Activated CD4-positive, alpha-beta T cell treated with anti-CD3 and anti-CD28 coated beads, Interleukin-2, amount 50 U/mL, for 48 hours (primary cell): ENCODE data around the gene MCOLN2.
A peak's percentile ranks its signal among the peaks of the same experiment; 100 is the strongest.
"Not testable (repeated sequence)": the region's sequence is repeated elsewhere in the genome, so short reads cannot be mapped to it uniquely, and the experiment has no call there.

ENCODE experiments used
- DNase-seq, 2 experiments: peaks; one replicate each; pipeline ENCODE4 v3.0.0-alpha.2; 2020

Gene MCOLN2

DNA sequence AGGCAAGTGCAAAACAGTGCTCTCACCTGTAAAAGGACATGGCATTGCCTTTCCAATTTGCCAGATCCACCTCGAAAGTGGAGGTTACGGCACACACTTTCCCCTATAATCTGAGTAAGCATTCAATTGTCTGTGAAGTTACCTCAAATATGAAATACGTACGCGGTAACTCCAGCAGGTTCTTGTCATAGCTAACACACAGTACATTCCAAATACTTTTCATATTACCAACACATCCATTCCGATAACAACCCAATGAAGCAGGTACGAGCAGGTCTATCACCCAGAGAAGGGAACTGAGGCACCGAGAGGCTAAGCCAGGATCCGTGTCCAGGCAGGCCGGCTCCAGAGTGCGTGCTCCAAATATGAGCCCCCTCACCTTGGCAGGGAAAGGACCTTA lies 57.2 kb downstream of the MCOLN2 start:
- DNase-seq = no peak

DNA sequence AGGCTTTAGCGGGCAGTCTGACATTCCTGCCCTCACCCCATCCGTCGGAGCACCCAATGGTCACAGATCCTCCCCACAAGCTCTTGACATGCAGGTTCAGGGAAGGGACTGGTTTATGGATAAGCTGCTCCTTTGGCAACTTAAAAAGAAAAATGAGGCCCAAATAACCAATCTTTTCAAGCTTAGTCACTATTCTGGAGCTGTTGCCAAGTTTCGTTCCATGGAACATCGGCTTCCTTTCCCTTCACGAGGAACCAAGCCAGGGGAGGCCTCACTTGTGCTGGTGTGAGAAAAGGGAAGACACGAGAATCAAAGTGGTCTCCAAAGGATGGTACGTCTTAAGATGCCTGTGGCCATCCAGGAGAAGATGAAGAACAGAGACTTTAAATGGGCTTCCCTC lies 57.8 kb downstream of the MCOLN2 start:
- DNase-seq = no peak

DNA sequence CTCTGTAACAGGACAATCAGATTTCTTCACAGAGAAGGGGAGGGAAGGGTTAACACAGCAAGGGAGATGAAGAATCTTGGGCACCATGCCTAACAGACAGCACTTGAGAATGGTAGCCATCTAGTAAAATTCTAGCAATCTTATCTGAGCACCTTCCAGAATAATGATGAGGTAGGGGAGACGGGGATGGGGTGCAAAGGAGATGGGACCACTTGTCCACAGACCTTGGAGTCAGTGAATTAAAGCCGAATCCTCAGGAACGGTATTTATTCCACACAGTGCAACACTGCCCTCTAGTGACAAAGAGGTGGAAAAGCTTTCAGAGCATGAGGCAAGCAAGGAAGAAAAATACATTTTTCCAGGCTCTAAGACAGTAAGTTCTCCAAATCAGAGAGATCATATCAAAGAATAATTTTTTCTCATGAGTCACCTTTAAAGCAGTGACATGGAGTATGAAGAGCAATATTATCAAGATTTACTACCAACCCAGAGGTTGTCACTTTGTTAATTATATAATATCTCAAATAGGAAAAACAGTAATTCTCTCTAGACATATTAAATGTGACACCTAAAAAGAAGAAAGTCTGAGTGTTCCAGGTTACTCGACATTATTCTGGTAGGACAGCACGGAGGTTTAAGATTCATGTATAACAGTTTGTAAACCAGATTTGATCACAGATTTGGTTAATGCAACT lies 60.6 kb downstream of the MCOLN2 start:
- no peak for DNase-seq

DNA sequence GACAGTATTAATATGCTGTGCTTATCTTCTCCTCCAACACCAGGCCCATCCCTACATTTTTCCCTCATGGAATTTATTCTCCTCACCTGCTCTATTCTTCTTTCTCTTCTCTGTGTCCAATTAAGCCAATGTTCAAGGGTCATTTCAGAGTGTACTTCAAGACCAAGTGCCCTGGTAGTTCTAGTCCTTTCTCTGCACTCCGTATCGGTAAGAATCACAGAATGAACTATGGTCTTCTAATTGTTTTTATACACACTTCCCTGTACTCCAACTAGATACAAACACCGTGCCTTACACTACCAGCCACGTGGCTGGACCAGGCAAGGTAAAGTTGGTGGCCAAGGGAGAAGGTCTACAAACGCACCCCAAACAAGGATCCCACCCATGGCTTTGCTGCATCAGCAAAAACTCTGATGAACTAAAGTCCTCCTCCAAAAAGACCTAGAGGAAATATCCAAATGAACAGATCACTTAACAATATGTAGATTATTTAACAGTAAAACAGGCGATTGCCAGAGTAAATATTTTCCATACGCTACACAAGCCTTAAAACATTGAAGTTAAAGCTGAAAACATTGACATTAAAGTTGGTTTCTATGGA lies 63.8 kb downstream of the MCOLN2 start:
- no peak for DNase-seq

DNA sequence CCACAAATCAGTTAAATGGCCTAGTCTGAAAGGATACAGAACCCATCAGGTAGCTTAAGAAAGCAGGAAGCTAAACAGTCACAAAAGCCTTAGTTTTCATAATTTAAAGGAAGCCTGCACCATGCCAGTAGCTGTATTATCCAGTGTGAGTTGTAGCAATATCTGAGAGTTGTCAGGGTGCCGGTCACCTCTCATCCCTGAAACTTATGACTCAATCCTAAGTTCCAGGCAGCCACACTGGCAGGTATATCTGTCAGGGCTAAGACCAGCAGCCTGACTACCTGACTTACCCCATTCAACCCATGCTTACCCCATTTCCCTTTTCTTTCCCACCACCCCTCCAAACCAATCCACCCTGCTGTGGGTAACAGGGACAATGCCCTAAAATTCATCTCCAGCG lies 66.1 kb downstream of the MCOLN2 start:
- no peak for DNase-seq

DNA sequence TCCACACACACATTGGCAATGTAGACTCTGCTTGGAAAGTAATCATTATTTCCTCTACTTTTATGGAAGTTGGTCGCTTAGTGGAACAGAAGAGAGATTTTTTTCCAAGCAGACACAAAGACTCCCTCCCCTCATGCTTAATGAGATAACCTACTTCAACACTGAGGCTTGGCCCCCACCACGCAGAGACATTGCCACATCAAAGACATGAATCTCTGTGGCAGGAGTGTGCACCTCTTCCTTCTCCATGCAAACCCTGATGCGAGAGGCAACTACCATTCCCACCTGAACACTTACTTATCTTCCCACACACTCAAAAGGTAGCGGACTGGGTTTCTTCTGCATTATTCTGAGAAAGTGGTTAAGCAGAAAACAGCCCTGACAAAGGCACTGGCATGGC lies 66.6 kb downstream of the MCOLN2 start:
- DNase-seq = no peak

DNA sequence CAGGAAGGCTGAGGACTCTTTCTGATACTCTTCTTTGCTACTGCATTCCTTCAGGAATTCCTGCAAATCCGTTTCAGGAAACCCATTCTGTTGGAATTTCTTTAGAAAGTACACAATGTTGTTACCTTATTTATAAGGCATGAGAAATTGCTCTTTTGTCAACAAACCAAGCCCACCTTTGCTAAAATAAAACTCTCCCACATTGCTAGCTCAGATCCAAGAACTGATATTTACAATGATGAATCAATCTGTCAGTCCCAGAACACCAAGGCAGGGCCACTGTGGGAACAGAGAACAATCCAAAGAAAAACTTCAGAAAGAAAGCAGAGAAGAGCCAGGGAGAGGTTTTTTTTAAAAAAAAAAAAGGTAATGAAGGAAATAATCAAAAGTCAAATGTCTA lies 67.3 kb downstream of the MCOLN2 start:
- DNase-seq = no peak

DNA sequence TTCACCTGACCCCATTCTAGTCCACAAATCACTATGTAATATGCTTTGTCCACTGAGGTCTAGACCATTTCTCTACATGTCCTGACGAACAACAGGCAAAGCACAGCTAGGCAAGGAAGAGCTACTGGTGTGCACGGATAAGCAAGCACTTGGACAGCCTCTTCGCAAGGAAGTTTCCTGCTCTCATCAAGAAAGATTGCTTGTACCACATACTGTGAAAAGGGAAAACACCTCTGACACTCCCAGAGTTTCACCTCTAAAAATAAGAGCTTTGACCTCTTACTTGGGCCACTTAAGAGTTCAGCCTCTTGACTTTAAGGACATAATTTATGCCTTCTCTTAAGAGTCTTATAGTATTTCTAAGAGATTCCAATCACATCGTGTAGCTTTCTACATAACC lies 67.9 kb downstream of the MCOLN2 start:
- DNase-seq = no peak

DNA sequence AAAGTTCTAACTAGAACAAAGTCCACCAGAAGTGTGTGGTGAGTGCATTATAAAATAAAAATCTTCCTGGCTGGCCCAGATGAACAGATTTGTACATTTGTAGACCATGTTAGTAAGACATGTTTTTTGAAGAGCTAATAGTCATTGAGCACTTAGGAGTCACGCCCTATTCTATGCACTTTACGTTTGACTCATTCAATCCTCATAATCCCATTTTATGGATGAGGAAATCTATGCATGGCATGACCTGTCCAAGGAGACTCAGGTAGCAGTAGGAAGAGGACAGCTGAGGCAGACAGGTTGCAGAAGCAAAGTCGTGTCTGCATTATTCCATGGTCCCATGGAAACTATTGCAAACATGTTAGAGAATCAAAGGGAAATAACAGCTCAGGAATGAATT lies 73.6 kb downstream of the MCOLN2 start:
- DNase-seq = no peak

DNA sequence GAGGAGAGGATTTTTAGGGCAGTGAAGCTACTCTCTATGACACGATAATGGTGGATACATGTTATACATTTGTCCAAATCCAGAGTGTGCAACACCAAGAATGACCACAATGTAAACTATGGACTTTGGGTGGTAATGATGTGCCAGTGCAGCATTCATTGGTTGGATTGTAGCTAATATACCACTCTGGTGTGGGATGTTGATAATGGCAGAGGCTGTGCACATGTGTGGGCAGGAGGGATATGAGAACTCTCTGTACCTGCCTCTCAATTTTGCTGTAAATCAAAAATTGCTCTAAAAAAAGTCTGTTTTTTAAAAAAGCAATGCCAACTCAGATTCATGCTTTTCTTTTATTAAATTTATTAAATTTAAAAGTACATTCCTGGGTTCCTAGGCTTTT lies 76.8 kb downstream of the MCOLN2 start:
- DNase-seq = no peak

DNA sequence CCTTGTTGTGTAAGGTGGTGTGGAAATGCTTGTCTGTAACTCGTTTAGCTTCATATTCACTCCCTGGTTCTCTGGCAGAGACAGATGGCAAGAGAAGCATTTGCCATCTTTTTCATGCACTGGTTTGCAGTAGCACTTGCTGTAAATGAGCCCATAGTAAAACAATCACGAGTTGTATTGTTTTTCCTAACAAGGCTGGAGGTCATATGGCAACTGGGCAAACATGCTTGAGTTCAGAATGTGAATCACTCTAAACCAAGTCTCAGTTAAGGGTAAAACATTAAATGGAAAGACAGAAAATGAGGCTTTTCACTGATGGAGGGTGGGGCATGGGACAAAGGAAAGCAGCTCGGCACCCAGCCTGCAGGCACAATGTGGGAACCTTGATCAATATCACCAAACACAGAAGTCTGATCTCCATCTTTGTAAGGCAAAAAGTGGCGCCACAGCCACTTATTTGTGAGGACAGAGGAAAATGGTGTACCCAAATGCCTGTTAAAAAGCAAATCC lies 77.4 kb downstream of the MCOLN2 start:
- no peak for DNase-seq

DNA sequence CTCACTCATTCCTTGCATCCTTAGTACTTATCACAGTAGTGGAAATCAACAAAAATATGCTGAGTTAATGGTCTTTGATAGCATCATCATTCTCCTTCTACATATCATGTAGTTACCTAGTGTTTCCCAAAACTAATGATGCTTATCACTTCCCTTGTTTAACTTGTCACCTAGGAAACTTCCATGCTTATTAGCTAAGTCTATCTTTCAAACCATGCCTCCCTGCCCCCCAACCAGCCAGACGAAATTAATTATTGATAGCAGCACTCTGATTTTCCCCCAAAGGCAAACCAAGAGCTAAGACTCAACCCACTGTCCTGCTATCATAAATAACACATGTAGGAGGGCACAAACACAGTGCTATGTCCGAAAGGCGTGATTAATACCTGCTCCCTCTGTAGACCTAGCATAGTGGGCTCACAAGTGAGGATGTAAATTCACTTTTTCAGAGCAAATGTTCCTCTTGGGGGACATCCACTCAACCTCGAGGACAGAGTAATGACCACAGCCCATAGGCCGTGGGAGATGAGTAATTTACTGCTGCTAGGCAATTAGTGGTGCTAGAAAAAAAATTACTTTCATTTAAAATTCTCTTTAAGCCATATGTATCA lies 78.1 kb downstream of the MCOLN2 start:
- no peak for DNase-seq

DNA sequence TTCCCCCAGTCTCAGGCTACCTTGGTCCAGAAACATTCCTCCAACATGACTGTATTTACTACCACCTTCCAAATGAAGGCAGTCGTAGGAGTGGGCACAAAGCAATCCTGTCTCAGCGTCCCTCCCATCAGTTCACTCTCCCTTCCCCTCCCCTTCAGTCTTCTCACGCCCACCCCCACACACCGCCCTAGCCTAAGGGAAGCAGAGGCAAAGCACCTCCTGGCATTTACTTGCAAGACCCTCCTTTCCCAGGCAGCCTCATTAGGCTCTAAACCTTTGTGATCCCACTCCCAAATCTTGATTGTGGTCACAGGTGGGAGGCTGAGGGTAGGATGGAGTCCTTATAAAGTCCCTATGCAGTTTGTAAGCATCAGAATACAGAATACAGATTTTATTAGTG lies 80.0 kb downstream of the MCOLN2 start:
- no peak for DNase-seq

DNA sequence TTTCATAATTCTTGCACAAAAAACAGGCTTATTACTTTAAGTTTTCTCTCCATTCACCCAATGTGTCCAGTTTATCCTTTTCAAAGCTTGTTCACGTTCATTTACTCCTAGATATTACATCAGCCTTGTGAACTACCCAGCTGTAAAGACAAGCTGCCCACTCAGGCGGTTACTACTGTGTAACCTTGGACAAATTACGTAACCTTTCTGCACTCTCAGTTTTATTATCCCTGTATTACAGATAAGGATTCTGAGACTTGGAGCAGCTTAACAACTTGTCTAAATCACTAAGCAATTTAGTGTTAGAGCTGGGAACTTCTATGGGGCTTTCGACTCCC lies 83.4 kb downstream of the MCOLN2 start:
- no peak for DNase-seq

DNA sequence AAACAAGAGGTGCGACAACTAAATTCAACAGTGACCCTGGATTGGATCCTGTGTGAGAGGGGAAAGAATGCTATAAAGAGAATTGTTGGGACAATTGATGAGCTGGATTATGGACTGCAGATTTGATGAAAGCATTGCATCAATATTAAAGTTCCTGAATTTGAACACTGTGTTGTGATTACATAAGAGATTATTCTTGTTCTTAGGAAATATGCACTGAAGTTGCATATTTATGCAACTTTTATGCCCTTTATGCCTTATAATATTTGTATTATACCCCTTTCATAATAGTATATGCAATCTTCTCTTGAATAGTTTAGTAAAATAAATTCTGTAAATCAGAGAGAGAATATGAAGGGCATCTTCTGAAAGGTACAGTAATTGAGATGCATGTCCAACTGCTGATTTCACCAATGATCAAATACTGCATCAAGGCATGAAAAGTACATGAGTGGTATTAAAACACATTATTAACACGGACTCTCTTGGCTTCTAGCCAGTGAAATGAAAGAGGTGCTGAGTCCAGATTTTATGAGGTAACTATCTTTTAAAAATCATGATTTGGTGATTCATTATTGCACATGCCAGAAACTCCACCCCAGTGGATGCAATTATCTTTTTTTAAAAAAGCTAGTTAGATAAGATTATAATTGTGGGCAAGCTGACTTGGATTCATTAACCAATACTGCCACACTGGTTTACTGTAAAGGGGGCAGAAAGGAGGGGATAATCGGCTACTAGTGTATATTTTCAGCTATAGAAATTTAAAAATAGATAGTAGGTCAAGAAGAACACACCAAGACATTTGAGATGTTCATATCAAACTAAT lies 84.0 kb downstream of the MCOLN2 start:
- no peak for DNase-seq

DNA sequence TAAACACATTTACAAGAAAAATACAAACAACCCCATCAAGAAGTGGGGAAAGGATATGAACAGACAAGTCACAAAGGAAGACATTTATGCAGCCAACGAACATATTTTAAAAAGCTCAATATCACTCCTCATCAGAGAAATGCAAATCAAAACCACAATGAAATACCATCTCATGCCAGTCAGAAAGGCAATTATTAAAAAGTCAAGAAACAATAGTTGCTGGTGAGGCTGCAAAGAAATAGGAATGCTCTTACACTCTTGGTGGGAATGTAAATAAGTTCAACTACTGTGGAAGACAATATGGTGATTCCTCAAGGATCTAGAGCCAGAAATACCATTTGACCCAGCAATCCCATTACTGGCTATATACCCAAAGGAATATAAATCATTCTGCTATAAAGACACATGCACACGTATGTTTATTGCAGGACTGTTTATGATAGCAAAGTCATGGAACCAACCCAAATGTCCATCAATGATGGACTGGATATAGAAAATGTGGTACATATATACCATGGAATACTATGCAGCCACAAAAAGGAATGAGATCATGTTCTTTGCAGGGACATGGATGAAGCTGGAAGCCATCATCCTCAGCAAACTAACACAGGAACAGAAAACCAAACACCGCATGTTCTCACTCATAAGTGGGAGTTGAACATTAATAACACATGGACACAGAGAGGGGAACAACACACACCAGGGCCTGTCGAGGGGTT lies 88.0 kb downstream of the MCOLN2 start:
- not testable (repeated sequence) for DNase-seq

DNA sequence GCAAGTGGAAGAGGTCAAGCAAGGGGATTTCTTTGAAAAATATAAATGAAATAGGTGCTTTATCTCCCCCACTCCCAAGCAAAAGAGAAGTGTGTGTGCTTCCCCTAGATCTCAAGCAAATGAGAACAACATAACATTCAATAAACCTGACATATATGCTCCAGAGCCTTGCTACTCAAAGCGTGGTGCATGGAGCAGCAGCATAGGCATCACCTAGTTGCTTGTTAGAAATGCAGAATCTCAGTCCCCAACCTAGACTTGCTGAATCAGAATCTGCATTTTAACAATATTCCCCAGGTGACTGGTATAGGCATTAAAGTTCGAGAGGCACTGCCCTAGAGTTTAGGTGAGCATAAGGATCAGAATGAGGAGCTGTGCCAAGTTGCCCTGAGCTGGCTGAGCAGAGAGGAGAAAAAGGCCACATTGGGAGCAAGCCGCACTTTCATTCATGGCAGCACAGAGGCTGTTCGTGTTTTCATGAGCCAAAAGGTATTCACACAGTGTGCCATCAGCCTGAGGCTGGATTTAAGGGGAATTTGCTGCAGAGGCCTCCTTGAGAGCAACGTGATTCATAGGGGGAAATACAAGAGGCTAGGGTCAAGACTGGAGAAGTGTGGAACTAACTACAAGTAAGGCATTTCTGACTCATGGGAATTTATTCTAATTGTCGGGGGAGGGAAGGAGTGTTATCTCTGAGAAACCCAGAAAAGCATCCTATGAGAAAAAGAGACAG lies 89.7 kb downstream of the MCOLN2 start:
- DNase-seq = no peak

DNA sequence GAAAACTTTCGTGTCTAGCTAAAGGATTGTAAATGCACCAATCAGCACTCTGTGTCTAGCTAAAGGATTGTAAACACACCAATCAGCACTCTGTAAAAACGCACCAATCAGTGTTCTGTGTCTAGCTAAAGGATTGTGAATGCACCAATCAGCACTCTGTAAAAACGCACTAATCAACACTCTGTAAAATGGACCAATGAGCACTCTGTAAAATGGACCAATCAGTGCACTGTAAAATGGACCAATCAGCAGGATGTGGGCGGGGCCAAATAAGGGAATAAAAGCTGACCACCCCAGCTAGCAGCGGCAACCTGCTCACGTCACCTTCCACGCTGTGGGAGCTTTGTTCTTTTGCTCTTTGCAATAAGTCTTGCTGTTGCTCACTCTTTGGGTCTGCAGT lies 94.2 kb downstream of the MCOLN2 start:
- DNase-seq = not testable (repeated sequence)

DNA sequence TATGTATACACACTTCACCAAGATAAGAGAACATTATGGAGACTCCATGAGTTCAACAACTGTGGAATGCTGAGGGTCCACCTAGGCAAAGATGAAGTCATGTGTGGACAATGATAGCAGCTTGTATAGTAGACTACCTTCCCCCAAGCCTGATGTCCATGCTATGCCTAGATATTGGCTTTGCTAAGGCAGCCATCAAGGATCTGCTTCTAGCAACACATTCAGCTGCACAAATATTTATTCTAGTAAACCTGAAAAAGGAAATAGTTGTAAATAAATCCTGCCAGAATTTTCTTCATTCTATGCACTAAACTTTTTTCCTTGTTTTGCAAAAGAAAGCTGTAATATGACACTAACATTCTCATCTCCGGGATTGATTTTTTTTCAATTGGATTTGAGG lies 96.9 kb downstream of the MCOLN2 start:
- no peak for DNase-seq

DNA sequence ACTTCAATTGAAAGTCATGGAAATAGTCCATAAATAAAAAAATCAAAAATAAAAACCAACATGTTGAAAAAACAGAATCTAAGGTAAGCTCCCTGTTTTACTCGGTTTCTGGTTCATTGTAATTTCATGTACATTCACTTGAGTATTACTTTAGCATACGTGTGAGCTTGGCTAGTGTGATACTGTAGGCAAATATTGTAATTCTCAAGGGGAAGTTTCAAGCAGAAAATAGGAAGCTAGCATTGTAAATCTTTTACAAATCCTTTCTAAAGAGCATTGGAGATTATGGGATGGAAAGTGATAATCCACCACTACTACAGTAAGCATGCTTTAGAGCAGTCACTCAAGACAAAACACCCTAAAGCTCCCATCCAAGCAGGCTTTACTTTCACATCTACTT lies 100.6 kb downstream of the MCOLN2 start:
- no peak for DNase-seq

DNA sequence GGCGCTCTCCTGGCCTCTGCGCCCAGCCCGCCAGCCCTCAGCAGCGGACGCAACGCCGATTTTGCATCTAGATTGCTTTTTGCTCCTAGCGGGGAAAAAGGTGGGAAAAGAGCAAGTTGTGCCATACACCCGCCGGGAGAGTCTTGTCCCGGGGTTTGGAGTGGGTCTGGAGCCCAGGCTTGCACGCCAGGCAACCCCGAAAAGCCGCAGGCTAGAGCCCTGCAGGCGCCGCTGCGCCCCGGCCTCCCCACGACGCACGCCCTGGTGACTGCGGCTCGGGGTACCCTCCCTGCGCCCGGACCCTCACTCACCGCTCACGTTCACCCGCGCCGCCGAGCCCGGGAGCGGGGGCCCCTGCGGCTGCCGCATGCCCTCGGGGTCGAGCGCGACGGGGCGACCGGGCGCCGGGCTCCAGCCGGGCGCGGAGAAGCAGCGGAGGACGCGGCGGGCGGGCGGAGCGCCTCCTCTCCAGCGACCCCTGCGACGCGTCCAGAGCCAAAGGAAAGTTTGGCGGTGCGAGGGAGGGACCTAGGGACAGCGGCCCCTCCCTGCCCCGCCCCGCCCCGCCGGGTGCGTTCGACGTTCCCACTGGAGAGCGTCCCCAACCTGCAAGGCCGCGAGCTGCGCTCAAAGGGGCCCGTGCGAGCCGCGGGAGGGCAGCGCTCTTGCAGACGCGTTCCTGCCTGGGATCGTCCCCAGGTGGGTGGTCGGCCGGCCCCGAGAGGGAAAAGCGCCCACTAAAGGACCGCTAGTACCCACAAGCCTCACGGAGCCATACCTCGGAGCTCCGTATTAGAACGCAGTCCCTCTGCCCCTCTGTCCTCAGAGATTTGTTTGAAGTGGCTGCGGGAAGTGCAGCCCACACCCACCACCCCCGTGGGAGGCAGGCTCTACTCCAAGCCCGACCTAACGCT lies 104.0 kb downstream of the MCOLN2 start, which contains the start of gene LPAR3:
Gene LPAR3, minus strand, starts transcription at position 502 of the 914 bp plus-strand sequence. CDS start 27,086 bp downstream, outside the sequence.
- peak; percentile 31 to 44 for DNase-seq
